Measurements from ENCODE around the gene RAPGEF1.
A peak's percentile ranks its signal among the peaks of the same experiment; 100 is the strongest.
"Not testable (repeated sequence)": the region's sequence is repeated elsewhere in the genome, so short reads cannot be mapped to it uniquely, and the experiment has no call there.

The RAPGEF1 gene, protein sequence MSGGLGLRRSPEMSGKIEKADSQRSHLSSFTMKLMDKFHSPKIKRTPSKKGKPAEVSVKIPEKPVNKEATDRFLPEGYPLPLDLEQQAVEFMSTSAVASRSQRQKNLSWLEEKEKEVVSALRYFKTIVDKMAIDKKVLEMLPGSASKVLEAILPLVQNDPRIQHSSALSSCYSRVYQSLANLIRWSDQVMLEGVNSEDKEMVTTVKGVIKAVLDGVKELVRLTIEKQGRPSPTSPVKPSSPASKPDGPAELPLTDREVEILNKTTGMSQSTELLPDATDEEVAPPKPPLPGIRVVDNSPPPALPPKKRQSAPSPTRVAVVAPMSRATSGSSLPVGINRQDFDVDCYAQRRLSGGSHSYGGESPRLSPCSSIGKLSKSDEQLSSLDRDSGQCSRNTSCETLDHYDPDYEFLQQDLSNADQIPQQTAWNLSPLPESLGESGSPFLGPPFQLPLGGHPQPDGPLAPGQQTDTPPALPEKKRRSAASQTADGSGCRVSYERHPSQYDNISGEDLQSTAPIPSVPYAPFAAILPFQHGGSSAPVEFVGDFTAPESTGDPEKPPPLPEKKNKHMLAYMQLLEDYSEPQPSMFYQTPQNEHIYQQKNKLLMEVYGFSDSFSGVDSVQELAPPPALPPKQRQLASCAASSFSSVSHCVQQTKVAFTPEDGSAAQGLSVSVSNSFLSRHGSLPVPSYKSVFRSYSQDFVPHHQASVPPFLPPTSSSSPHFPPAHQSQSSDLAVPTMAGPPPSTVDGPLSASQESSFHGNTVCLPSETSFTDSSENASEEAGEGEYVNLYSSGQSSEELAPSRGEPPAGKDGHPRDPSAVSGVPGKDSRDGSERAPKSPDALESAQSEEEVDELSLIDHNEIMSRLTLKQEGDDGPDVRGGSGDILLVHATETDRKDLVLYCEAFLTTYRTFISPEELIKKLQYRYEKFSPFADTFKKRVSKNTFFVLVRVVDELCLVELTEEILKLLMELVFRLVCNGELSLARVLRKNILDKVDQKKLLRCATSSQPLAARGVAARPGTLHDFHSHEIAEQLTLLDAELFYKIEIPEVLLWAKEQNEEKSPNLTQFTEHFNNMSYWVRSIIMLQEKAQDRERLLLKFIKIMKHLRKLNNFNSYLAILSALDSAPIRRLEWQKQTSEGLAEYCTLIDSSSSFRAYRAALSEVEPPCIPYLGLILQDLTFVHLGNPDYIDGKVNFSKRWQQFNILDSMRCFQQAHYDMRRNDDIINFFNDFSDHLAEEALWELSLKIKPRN (N-terminal part only)

DNA sequence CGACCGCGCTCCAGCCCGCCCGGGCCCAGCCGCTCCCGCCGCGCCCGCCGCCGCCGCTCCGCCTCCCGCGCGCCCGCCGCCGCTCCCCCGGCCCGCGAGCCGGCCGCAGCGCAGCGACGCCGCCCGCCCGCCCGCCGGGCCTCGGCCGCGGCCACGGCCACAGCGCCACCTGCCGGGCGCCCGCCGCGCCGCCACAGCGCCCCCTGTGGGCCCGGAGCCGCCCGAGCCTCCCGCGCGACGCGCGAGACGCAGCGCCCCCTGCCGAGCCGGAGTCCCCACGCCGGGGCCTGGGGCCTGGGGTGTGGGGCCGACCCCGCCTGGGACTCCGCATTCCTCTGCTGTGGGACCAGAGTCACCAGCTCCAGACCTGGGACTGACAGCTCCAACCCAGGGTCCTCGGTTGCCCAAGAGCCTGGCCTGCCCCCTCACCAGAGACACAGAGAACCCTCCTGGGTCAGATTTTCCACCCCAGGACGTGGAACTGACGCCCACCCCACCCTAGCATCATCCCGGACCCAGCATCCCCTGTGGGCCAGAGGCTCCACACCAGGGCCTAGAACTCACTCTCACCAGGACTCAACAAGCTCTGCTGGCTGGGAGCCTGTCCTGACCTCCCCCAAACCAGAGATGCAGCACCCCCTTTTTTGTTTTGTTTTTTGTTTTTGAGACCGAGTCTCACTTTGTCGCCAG lies at the start of gene RAPGEF1:
Gene RAPGEF1, minus strand, starts transcription at position 118 of the 690 bp plus-strand sequence. CDS start 246 bp downstream, outside the sequence.
- DNase-seq, result peak; percentile 54 to 89 (median 77)

DNA sequence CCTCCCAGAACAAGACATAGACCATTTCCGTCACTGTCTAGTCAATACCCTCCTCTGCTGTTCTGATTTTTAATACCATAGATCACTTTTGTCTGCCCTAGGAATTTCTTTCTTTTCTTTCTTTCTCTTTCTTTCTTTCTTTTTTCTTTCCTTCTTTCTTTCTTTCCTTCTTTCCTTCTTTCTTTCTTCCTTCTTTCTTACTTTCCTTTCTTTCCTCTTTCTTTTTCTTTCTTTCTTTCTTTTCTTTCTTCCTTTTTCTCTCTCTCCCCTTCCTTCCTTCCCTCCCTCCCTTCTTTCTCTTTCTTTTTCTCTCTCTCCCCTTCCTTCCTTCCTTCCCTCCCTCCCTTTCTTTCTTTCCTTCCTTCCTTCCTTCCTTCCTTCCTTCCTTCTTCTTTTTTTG lies 49.0 kb upstream of the RAPGEF1 start:
- no peak for DNase-seq

DNA sequence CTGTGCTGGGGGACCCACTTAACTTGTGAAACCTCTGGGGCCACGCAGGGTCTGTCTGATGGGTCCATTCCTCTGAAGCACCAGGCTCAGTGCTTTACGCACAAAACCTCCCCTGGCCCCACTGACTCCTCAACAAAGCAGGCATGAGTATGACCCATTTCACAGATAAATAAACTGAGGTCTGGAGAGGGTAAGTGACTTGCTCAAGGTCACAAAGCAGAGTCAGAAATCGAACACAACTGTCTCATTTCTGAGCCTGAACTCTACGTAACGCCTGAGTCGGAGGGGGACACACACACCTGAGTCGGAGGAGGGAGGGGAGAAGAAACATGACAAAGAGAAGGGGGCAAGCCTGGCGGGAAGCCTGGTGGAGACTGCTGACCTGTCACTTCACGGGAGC lies 48.0 kb upstream of the RAPGEF1 start:
- DNase-seq, result no peak

DNA sequence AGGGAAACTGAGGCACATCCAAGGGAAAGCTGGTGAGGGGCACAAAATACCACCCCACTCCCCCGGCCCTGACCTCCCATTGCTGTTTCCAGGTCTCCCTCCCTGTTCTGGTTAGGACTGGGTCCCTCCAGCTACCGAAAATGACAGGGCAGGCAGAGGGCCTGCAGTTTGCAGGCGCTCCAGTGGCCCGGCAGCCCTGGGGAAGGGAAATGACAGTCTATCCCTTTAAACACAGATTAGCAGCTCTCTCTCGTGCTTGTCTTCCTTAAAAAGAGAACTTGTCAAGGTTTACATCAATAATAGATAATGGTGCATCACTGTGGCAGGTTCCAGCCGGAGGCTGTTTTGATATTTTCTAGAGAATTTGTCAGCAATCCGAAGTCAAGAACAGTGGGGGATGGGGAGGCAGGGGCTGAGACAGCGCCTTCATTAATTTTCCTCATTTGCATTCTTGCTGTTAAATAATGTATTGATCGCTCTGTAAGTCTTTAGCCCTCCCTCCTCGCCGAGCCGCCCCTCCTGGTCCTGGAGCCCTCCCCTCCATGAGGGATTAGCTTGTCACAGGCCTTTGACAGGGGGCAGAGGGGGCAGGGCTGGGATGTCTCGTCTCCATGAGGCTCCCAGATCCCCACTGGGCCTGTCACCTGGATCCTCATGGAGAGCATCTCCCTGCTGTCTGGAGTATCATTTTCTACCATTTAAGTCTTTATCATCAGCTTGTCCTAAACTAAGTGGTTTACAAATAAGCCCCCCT lies 45.0 kb upstream of the RAPGEF1 start:
- DNase-seq, result no peak

DNA sequence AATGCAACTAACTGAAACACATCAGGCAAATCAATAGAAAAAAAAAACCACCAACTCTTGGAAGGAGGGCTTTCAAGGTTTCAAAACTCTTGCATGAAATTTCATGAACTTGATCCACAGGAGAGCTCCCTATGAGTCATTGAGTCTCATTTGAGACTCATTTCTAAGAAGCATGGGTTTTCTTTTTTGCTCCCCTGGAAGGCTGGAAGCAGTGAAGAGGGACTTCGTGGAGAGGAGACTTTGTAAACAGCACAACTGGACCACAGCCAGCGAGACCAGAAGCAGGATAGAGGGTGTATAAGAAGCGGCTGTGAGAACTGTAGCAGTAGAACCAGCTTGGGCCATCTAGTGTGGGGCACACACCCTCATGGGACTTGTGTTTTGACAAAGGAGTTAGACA lies 41.2 kb upstream of the RAPGEF1 start:
- DNase-seq, result no peak

DNA sequence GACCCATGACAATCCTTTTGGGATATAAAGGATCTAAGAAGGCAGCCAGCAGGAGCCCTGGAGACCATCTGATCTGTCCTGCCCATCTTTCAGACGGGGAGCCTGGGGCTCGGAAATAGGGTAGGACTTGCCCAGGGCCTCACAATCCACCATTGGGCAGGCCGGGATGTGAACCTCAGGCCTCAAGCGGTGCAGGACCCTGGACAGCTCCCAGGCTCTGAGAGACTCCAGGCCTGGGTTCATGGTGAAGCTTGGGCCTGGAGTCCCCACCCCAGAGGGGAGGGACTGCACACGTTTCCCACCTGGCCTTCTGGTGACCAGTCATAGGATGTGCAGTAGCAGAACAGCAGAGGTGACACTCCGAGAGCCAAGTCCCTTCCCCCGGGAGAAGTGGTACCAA lies 36.6 kb upstream of the RAPGEF1 start:
- no peak for DNase-seq

DNA sequence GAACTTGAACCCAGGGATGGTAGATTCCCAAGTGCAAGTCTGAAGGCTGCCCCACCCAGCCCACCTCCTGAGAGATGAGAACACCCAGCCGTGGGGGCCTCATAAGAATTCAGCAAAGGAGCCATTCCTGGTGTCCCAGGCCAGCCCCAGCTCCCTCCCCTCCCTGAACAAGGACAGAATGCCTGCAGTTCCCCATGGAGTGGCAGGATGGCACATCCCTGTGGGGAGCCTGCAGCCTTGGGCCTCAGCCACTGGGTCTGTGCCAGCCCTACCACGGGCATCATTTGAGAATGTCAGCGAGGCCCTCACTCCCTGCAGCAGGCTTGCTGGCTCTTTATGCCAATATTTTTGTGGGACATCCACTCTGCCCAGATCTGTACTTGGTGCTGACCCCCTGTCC lies 36.2 kb upstream of the RAPGEF1 start:
- no peak for DNase-seq

DNA sequence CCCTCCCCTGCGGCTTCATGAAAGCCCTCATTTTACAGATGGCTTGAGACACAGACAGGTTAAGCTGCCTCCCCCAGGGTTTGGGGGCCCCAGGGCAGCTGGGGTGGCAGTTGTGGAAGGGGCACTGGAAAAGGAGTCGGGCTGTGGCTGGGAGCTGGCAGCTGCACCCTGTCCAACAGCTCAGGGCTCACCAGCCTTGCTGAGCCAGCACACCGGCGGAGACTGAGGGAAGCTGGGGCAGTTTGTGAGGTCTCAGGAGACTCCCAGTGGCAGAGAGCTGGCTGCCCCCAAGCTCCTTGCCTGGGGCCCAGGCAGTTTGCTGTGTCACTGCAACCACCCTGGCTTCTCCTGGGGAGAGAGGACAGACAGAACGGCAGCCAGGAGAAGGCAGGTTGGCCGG lies 34.8 kb upstream of the RAPGEF1 start:
- DNase-seq, result no peak

DNA sequence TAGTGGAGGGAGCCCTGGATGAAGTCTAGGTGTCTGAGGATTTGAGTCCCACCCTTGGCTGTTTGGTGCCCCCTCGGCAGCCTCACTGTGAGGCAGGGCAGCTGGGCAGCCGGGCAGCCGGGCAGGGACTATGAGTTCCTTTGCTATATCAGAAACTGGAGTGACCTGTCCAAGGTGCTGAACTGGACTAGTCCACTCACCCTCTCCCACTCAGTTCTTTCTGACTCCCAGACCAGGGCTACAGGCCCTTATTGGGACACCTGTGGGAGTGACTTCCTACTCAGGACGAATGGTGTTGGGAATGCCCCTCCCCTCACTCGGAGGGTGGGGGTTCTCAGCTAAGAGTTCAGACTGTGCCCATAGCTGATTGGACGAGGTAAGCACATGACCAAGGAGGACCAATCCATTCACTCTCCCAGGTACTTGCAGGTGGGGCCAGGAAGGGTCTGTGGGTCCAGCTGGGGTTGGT lies 34.1 kb upstream of the RAPGEF1 start:
- DNase-seq, result peak in 2 of 6 experiments; percentile 11 to 29

DNA sequence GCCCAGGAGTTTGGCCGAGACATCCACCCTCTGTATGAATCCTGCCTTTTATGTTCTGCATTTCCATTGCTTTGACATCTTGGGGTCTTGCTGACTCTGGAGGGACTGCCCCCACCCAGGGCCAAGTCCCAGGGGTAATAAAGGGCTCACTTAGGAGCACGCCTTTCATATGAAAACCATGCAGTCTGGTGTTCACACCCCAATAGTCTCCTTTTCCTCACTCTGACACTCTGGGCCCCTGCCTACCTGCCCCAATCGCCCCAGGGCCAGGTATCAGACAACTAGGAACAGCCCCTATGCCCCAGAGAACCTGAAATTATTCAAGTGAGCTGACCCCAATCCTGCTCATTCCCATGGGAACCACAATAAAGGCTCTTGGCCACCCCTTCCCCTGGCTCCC lies 33.1 kb upstream of the RAPGEF1 start:
- DNase-seq, result no peak

DNA sequence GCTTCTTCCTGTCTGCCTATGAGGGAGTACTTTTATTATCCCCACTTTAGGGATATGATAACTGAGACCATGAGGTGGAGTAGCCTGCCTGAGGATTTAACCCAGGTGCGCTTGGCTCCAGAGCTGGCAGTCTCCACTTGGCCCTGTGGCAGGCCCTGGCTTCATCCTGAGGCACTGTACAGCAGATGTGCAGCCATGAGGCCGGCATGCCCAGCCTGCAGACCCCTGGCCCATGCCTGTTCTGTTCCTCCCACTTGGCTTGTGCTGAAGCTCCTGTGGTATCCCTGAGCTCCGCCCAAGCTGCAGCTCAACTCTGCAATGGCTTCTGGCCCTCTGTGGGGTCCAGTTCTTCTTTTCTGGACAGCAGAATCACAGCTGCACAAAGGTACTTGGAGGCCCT lies 31.8 kb upstream of the RAPGEF1 start:
- DNase-seq, result no peak

DNA sequence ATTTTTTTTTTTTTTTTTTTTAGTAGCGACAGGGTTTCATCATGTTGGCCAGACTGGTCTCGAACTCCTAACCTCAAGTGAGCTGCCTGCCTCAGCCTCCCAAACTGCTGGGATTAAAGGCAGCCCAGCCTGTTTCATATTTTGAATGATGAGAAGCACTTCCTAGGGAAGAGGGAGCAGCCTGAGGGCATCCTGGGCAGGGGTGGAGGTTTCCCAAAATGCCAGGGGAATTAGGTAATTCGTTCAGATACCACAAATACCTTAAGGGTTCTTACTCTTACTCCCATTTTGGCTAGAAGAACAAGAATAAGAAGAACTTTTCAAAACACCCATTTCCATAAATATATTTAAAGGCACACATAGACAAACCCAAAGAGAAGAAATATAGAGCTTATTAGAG lies 29.5 kb upstream of the RAPGEF1 start:
- no peak for DNase-seq

DNA sequence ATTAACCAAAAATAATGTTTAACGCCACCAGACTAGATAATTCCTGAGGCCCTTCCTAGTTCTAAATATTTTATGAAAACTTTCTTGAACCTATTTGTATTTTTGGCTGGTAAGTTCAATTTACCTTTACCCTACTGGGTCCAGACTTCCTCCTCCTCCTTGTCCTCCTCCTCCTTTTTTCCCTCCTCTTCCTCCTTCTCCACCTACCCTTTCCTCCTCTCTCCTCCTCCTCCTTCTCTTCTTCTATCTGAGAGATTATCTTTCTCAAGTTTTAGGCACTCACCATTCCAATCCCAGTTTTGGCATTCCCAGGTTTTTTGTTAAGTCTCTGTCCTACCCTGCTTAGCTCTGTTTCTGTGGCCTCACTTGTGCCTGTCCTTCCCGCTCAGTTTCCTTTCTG lies 24.7 kb upstream of the RAPGEF1 start:
- DNase-seq, result no peak

DNA sequence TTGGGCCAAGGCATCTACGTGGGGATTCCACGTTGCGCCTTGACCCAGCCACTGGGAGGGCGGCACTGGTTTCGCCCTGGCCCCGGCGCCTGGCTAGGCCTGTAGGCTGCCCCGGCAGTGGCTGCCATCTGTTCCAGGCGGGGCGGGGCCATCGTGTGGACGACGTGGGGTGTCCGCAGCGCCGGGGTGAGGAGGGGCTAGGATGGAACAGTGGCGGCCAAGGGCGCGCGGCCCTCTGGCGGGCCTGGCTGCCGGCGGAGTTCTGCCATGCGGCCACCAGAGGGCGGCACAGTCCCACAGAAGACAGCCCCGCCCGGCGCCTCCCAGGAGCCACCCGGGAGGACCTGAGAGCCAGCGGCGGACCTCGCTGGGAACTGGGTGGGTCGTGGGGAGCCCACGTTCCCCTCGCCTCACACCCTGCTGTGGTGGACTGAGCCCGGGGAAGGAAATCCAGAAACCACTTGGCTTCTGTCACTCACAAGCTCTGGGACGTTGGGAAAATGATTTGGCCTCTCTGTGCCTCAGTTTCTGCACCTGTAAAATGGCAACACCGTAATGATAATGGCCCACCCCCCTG lies 22.6 kb upstream of the RAPGEF1 start:
- DNase-seq, result peak; percentile 20 to 74 (median 66)

DNA sequence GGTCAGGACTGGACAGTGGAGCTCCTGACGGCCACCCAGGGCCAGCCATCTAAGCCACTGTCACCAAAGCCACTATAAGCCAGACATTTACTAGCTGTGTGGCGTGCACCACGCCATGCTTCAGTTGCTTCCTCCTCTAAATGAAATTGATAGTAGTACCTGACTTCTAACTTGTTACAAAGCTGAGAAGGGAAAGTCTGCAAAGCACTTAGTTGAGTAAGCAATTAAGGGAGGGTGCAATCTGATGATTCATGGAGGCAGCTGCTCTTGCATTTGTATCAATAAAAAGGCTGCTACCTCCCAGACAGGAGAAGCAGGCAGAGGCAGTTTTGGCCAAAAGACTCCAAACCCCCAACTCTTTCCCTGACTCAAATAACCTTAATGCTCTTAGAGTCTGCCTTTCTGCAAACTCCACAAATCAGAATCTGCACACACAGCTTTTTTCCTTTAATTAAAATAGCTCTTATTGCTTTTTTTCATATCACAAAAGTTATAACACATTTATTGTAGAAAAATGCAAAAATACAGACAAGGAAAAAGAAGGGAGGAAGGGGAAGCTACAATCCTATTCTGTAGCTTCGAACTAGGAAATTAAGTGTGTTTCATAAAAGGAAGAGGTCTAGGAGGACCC lies 19.3 kb upstream of the RAPGEF1 start:
- no peak for DNase-seq

DNA sequence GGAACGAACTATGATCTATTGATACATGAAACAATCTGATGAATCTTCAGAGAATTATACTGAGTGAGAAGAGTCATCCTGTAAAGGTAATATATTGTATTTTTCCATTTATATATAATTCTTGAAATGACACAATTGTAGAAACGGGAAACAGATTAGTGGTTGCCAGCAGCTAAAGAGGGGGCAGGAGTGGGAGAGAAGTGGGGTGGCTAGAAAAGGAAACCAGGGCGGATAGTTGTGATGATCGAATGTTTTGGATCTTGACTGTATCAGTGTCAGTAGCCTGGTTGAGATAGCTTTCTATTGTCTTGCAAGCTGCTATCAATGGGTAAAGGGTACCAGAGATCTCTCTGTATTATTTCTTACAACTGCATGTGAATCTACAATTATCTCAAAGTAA lies 17.7 kb upstream of the RAPGEF1 start:
- DNase-seq, result no peak

DNA sequence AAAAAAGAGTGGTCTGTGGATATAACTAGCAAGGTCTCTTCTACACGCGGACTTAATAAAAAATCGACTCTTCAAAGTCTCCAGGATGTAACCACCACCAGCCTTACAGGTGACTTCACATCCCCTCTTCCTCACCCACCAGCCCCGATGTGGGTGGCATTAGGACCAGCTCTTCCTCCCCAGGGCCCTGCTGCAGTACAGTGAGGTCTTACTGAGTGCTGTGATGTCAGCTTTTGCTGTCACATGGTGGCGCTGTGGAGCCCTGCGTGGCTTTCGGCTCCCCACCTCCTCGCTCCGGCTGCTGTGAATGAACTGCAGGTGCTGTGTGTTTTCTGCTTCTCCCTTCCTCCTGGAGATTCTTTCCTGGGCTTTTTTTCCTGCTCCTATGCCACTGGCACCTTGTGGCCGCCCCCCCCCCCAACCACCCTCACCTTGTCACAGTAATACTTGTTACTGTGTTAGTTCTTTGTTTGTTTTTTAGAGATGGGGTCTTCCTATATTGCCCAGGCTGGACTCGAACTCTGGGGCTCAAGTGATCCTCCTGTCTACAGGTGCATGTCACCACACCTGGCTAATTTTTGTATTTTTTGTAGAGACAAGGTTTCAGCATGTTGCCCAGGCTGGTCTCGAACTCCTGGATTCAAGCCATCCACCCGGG lies 15.8 kb upstream of the RAPGEF1 start:
- peak; percentile 63 to 80 (median 74) for DNase-seq

DNA sequence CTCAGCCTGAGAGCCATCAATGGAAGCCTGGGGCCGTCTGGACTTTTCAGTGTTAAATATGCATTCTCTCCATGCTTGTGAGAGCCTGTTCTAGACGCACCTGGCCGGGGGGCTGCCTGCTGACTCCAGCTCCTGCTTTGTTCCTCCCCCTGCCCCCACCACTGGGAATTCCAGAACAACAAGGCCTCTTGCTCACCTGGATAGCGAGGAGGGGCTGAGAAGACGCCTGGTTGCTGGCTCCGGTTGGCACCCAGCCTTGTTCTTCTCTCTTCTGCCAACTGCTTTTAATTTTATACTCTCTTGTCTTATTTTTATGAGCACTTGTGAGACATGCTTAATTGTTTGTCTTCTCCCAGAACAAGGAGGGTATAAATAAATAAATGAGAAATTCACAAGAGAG lies 15.0 kb upstream of the RAPGEF1 start:
- no peak for DNase-seq

DNA sequence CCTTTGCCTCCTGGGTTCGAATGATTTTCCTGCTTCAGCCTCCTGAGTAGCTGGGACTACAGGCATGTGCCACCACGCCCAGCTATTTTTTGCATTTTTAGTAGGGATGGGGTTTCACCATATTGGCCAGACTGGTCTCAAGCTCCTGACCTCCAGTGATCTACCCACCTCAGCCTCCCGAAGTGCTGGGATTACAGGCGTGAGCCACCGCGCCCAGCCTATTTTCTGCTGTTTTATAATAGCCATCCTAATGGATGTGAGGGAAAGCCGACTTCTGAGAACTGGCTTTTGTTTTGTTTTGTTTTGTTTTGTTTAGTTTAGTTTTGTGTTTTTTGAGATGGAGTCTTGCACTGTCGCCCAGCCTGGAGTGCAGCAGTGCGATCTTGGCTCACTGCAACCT lies 13.9 kb upstream of the RAPGEF1 start:
- not testable (repeated sequence) for DNase-seq

DNA sequence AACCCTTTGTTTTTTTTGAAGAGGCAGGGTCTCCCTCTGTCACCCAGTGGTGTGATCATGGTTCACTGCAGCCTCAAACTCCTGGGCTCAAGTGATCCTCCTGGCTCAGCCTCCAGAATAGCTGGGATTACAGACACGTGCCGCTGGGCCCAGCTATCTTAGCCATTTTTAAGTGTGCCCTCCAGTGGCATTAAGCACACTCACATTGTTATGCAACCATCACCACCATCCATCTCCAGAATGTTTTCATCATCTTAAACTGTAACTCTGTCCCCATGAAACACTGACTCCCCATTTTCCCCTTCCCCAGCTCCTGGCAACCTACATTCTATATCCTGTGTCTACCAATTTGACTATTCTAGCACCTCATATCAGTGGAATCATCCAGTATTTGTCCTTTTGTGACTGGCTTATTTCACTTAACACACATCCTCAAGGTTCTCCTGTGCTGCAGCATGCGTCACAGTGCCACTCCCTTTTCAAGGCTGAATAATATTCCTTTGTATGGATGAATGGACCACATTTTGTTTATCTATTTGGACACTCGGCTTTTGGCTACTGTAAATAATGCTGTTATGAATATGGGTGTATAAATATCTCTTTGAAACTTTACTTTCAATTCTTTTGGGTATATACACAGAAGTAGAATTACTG lies 12.5 kb upstream of the RAPGEF1 start:
- no peak for DNase-seq
